ENCODE results near the gene CIC.
A peak's percentile ranks its signal among the peaks of the same experiment; 100 is the strongest.

Gene CIC

DNA sequence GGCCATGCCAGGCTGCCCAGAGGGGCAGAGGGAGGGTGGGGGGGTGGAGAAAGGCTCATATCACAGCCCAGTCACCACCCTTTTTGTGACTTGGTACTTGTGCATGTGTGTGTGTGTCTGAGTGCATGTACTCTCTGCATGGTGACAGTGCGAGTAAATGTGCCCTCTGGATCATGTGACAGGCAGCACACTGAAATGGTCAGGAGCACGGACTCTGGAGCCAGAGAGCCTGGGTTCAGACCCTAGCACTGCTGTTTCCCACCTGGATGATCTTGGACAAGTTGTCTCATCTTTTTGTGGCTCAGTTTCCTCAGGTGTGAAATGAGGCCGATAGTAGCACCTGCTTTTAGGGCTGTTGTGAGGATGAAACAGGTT is 2.0 kb downstream of the CIC start:
- no peaks in the 10 kb centered on the region for H3K27me3 ChIP-seq (ENCODE audit: control insufficient read depth in 2 of 2, insufficient read depth in 2 of 2, low read length in 2 of 2)
- peaks cover 26 to 30% of the 10 kb centered on the region in 2 donors for H3K36me3 ChIP-seq (ENCODE audit: control insufficient read depth in 2 of 2, insufficient read depth in 2 of 2, low read length in 2 of 2)
- peak overlapping the region; percentile 54 to 93 for H3K9ac ChIP-seq (ENCODE audit: low read depth in 1 of 2, low read length in 2 of 2)
- H3K27ac ChIP-seq (ENCODE audit: low read depth in 2 of 2, low read length in 2 of 2): peak overlapping the region; percentile 92 to 95
- H3K9me3 ChIP-seq (ENCODE audit: control insufficient read depth in 2 of 2, low read length in 2 of 2): no peaks in the 10 kb centered on the region
- H3K4me3 ChIP-seq (ENCODE audit: low read length in 2 of 2): peak overlapping the region; percentile 86 to 89
- peaks cover 26 to 31% of the 10 kb centered on the region in 2 donors for H3K4me1 ChIP-seq (ENCODE audit: control insufficient read depth in 2 of 2, insufficient read depth in 2 of 2, low read length in 2 of 2)

DNA sequence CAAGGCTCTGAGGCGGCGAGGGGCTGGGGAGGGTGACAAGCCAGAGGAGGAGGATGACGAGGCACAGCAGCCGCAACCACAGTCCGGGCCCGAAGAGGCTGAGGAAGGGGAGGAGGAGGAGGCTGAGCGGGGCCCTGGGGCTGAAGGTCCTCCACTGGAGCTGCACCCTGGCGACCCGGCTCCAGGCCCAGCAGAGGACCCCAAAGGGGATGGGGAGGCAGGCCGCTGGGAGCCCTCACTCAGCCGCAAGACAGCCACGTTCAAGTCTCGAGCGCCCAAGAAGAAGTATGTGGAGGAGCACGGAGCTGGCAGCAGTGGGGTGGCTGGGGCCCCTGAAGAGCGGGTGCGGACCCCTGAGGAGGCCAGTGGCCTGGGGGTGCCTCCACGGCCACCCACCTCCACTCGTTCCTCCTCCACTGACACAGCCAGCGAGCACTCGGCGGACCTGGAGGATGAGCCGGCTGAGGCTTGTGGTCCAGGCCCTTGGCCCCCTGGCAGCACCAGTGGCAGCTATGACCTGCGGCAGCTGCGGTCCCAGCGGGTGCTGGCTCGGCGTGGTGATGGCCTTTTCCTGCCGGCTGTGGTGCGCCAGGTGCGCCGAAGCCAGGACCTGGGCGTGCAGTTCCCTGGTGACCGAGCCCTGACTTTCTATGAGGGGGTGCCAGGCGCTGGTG is 2.9 kb downstream of the CIC start:
- H3K27ac ChIP-seq (ENCODE audit: low read depth in 2 of 2, low read length in 2 of 2): no peak overlapping the region
- peaks cover 26 to 32% of the 10 kb centered on the region in 2 donors for H3K4me1 ChIP-seq (ENCODE audit: control insufficient read depth in 2 of 2, insufficient read depth in 2 of 2, low read length in 2 of 2)

DNA sequence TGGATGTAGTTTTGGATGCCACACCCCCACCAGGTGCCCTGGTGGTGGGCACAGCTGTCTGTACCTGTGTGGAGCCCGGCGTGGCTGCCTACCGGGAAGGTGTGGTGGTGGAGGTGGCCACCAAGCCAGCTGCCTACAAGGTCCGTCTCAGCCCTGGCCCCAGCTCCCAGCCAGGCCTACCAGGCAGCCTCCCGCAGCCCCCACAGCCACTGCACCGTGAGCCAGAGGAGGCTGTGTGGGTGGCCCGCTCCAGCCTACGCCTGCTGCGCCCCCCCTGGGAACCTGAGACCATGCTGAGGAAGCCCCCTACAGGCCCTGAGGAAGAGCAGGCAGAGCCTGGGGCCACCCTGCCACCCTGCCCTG is 3.5 kb downstream of the CIC start:
- Histone ChIP-seq H3K27me3 (ENCODE audit: control insufficient read depth in 2 of 2, insufficient read depth in 2 of 2, low read length in 2 of 2) (no peaks in the 10 kb centered on the region), H3K4me3 (ENCODE audit: low read length in 2 of 2) (no peak overlapping the region), H3K9me3 (ENCODE audit: control insufficient read depth in 2 of 2, low read length in 2 of 2) (no peaks in the 10 kb centered on the region), H3K27ac (ENCODE audit: low read depth in 2 of 2, low read length in 2 of 2) (no peak overlapping the region), H3K9ac (ENCODE audit: low read depth in 1 of 2, low read length in 2 of 2) (no peak overlapping the region), H3K36me3 (ENCODE audit: control insufficient read depth in 2 of 2, insufficient read depth in 2 of 2, low read length in 2 of 2) (peaks cover 26 to 30% of the 10 kb centered on the region in 2 donors), H3K4me1 (ENCODE audit: control insufficient read depth in 2 of 2, insufficient read depth in 2 of 2, low read length in 2 of 2) (peaks cover 25 to 32% of the 10 kb centered on the region in 2 donors)

More for the DNA sequence above, 2.9 kb downstream of the CIC start:
- Histone ChIP-seq H3K27me3 (ENCODE audit: control insufficient read depth in 2 of 2, insufficient read depth in 2 of 2, low read length in 2 of 2) (no peaks in the 10 kb centered on the region), H3K9ac (ENCODE audit: low read depth in 1 of 2, low read length in 2 of 2) (no peak overlapping the region), H3K9me3 (ENCODE audit: control insufficient read depth in 2 of 2, low read length in 2 of 2) (no peaks in the 10 kb centered on the region), H3K36me3 (ENCODE audit: control insufficient read depth in 2 of 2, insufficient read depth in 2 of 2, low read length in 2 of 2) (peaks cover 26 to 30% of the 10 kb centered on the region in 2 donors), H3K4me3 (ENCODE audit: low read length in 2 of 2) (no peak overlapping the region)

DNA sequence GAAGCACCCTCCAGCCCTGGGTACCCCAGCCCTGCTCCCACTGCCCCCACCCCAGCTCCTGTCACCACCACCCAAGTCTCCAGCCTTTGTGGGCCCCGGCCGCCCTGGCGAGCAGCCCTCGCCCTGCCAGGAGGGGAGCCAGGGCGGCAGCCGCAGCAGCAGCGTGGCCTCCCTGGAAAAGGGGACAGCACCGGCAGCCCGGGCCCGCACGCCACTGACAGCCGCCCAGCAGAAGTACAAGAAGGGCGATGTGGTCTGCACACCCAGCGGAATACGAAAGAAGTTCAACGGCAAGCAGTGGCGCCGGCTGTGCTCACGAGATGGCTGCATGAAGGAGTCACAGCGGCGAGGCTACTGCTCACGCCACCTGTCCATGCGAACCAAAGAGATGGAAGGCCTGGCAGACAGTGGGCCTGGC is 3.9 kb downstream of the CIC start:
- H3K4me3 ChIP-seq (ENCODE audit: low read length in 2 of 2): no peak overlapping the region
- peaks cover 26 to 30% of the 10 kb centered on the region in 2 donors for H3K36me3 ChIP-seq (ENCODE audit: control insufficient read depth in 2 of 2, insufficient read depth in 2 of 2, low read length in 2 of 2)
- no peaks in the 10 kb centered on the region for H3K27me3 ChIP-seq (ENCODE audit: control insufficient read depth in 2 of 2, insufficient read depth in 2 of 2, low read length in 2 of 2)
- no peaks in the 10 kb centered on the region for H3K9me3 ChIP-seq (ENCODE audit: control insufficient read depth in 2 of 2, low read length in 2 of 2)
- H3K27ac ChIP-seq (ENCODE audit: low read depth in 2 of 2, low read length in 2 of 2): no peak overlapping the region
- H3K9ac ChIP-seq (ENCODE audit: low read depth in 1 of 2, low read length in 2 of 2): no peak overlapping the region
- H3K4me1 ChIP-seq (ENCODE audit: control insufficient read depth in 2 of 2, insufficient read depth in 2 of 2, low read length in 2 of 2): peaks cover 25 to 32% of the 10 kb centered on the region in 2 donors

DNA sequence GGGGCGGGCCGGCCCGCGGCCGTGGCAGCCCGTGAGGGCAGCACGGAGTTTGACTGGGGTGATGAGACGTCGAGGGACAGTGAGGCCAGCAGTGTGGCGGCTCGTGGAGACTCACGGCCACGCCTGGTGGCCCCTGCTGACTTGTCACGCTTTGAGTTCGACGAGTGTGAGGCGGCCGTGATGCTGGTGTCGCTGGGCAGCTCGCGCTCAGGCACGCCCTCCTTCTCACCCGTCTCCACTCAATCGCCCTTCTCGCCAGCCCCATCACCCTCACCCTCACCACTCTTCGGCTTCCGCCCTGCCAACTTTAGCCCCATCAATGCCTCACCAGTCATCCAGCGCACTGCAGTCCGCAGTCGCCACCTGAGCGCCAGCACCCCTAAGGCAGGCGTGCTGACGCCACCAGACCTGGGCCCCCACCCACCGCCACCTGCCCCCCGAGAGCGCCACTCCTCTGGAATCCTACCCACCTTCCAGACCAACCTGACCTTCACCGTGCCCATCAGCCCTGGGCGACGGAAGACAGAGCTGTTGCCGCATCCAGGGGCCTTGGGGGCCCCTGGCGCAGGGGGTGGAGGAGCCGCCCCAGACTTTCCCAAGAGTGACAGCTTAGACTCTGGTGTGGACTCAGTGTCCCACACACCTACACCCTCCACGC is 4.5 kb downstream of the CIC start:
- H3K27ac ChIP-seq (ENCODE audit: low read depth in 2 of 2, low read length in 2 of 2): no peak overlapping the region
- no peak overlapping the region for H3K9ac ChIP-seq (ENCODE audit: low read depth in 1 of 2, low read length in 2 of 2)
- no peak overlapping the region for H3K4me3 ChIP-seq (ENCODE audit: low read length in 2 of 2)
- no peaks in the 10 kb centered on the region for H3K27me3 ChIP-seq (ENCODE audit: control insufficient read depth in 2 of 2, insufficient read depth in 2 of 2, low read length in 2 of 2)
- peaks cover 26 to 30% of the 10 kb centered on the region in 2 donors for H3K36me3 ChIP-seq (ENCODE audit: control insufficient read depth in 2 of 2, insufficient read depth in 2 of 2, low read length in 2 of 2)
- no peaks in the 10 kb centered on the region for H3K9me3 ChIP-seq (ENCODE audit: control insufficient read depth in 2 of 2, low read length in 2 of 2)
- peaks cover 30 to 37% of the 10 kb centered on the region in 2 donors for H3K4me1 ChIP-seq (ENCODE audit: control insufficient read depth in 2 of 2, insufficient read depth in 2 of 2, low read length in 2 of 2)

DNA sequence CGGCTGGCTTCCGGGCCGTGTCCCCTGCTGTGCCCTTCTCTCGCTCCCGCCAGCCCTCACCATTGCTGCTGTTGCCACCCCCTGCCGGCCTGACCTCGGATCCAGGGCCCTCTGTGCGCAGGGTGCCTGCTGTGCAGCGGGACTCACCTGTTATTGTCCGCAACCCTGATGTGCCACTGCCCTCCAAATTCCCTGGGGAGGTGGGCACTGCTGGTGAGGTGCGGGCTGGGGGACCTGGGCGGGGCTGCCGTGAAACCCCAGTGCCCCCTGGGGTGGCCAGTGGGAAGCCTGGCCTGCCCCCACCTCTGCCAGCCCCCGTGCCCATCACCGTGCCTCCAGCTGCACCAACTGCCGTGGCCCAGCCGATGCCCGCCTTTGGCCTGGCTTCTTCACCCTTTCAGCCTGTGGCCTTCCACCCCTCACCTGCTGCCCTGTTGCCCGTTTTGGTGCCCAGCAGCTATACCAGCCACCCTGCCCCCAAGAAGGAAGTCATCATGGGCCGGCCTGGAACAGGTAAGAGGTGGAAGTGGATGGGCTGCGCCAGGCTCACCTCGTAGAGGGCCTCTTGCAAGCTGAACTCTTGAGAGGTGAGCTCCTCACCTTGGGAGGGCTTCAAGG is 5.1 kb downstream of the CIC start:
- Histone ChIP-seq H3K27ac (ENCODE audit: low read depth in 2 of 2, low read length in 2 of 2) (no peak overlapping the region), H3K36me3 (ENCODE audit: control insufficient read depth in 2 of 2, insufficient read depth in 2 of 2, low read length in 2 of 2) (peaks cover 26 to 30% of the 10 kb centered on the region in 2 donors), H3K27me3 (ENCODE audit: control insufficient read depth in 2 of 2, insufficient read depth in 2 of 2, low read length in 2 of 2) (no peaks in the 10 kb centered on the region), H3K4me3 (ENCODE audit: low read length in 2 of 2) (no peak overlapping the region), H3K4me1 (ENCODE audit: control insufficient read depth in 2 of 2, insufficient read depth in 2 of 2, low read length in 2 of 2) (peaks cover 36 to 44% of the 10 kb centered on the region in 2 donors), H3K9me3 (ENCODE audit: control insufficient read depth in 2 of 2, low read length in 2 of 2) (no peaks in the 10 kb centered on the region), H3K9ac (ENCODE audit: low read depth in 1 of 2, low read length in 2 of 2) (no peak overlapping the region)

DNA sequence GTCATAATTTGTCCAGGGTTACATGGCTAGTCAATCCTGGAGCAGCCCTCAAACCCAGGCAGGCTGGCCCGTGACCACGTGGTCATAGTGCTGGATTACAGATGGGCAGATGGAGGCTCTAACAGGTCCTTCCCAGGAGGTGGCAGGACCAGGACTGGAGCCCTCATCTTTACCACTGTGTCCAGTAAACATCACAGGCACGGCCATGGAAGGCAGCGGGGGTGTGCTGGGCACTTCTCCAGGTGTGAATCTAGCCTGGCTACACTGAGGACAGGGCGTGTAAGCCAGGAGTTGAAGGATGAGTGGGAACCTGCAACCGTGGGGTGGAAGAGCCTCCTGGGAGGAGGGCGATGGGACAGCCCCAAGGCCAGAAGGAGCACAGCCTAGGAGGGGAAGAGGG is 6.1 kb downstream of the CIC start:
- Histone ChIP-seq H3K36me3 (ENCODE audit: control insufficient read depth in 2 of 2, insufficient read depth in 2 of 2, low read length in 2 of 2) (peaks cover 26 to 30% of the 10 kb centered on the region in 2 donors), H3K27ac (ENCODE audit: low read depth in 2 of 2, low read length in 2 of 2) (no peak overlapping the region), H3K4me1 (ENCODE audit: control insufficient read depth in 2 of 2, insufficient read depth in 2 of 2, low read length in 2 of 2) (peaks cover 36 to 44% of the 10 kb centered on the region in 2 donors)

DNA sequence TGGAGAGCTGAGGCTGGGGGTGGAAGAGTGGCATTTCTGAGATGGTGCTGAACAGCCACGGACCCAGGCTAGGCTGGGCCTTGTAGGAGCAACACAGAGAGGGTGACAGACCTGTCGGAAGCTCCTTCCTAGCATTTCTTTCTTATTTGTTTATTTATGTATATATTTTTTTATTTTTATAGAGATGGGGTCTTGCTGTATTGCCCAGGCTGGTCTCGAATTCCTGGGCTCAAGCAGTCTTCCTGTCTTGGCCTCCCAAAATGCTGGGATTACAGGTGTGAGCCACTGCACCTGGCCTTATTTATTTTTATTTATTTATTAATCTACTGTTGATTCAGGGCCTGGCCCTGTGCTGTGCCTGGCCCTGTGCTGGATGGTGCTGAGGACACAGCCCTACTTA is 6.5 kb downstream of the CIC start:
- peaks cover 26 to 30% of the 10 kb centered on the region in 2 donors for H3K36me3 ChIP-seq (ENCODE audit: control insufficient read depth in 2 of 2, insufficient read depth in 2 of 2, low read length in 2 of 2)
- H3K27me3 ChIP-seq (ENCODE audit: control insufficient read depth in 2 of 2, insufficient read depth in 2 of 2, low read length in 2 of 2): no peaks in the 10 kb centered on the region
- H3K27ac ChIP-seq (ENCODE audit: low read depth in 2 of 2, low read length in 2 of 2): no peak overlapping the region
- H3K4me1 ChIP-seq (ENCODE audit: control insufficient read depth in 2 of 2, insufficient read depth in 2 of 2, low read length in 2 of 2): peaks cover 31 to 40% of the 10 kb centered on the region in 2 donors
- H3K4me3 ChIP-seq (ENCODE audit: low read length in 2 of 2): no peak overlapping the region
- no peak overlapping the region for H3K9ac ChIP-seq (ENCODE audit: low read depth in 1 of 2, low read length in 2 of 2)
- no peaks in the 10 kb centered on the region for H3K9me3 ChIP-seq (ENCODE audit: control insufficient read depth in 2 of 2, low read length in 2 of 2)

More for the DNA sequence above, 6.1 kb downstream of the CIC start:
- Histone ChIP-seq H3K27me3 (ENCODE audit: control insufficient read depth in 2 of 2, insufficient read depth in 2 of 2, low read length in 2 of 2) (no peaks in the 10 kb centered on the region), H3K4me3 (ENCODE audit: low read length in 2 of 2) (no peak overlapping the region), H3K9me3 (ENCODE audit: control insufficient read depth in 2 of 2, low read length in 2 of 2) (no peaks in the 10 kb centered on the region), H3K9ac (ENCODE audit: low read depth in 1 of 2, low read length in 2 of 2) (no peak overlapping the region)

DNA sequence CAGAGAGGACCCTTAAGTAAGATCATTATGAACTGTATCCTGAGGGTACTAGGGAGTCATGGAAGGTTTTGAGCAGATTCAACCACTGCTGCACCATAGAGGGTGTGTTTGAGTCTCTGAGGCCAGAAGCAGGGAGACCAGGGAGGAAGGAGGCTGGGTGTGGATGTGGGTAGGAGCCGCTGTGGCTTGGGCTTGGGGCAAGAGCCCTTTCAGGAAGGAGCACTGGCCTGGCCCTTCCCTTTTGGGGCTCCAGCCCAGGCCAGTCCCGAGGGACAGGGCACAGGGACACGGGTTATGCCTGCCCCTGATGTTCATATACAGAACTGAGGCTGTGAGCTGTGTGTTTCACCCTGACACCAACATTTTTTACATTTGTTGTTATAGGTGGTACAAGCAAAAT is 7.2 kb downstream of the CIC start:
- H3K9ac ChIP-seq (ENCODE audit: low read depth in 1 of 2, low read length in 2 of 2): no peak overlapping the region
- no peaks in the 10 kb centered on the region for H3K27me3 ChIP-seq (ENCODE audit: control insufficient read depth in 2 of 2, insufficient read depth in 2 of 2, low read length in 2 of 2)
- no peak overlapping the region for H3K4me3 ChIP-seq (ENCODE audit: low read length in 2 of 2)
- peaks cover 26 to 30% of the 10 kb centered on the region in 2 donors for H3K36me3 ChIP-seq (ENCODE audit: control insufficient read depth in 2 of 2, insufficient read depth in 2 of 2, low read length in 2 of 2)
- no peaks in the 10 kb centered on the region for H3K9me3 ChIP-seq (ENCODE audit: control insufficient read depth in 2 of 2, low read length in 2 of 2)
- peaks cover 27 to 34% of the 10 kb centered on the region in 2 donors for H3K4me1 ChIP-seq (ENCODE audit: control insufficient read depth in 2 of 2, insufficient read depth in 2 of 2, low read length in 2 of 2)
- H3K27ac ChIP-seq (ENCODE audit: low read depth in 2 of 2, low read length in 2 of 2): no peak overlapping the region

DNA sequence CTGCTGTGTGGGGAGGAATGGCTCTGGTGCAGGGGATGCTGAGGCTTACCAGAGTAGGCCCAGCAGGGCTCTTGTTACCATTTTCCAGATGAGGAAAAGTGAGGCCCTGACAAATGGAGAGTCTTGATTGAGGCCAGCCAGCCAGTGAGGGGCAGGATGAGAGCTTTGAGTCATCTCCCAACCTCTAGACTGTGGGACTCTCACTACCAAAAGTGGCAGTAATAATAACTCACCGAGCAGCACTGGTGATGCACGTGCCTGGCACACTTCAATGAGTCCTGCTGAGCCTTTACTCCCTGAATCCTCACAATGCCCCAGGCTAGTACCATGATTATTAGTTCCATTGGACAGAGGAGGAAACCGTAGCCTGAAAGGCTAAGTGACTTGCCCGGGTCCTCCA is 7.8 kb downstream of the CIC start:
- no peak overlapping the region for H3K27ac ChIP-seq (ENCODE audit: low read depth in 2 of 2, low read length in 2 of 2)
- H3K27me3 ChIP-seq (ENCODE audit: control insufficient read depth in 2 of 2, insufficient read depth in 2 of 2, low read length in 2 of 2): no peaks in the 10 kb centered on the region

More for the DNA sequence above, 7.8 kb downstream of the CIC start:
- peaks cover 31 to 37% of the 10 kb centered on the region in 2 donors for H3K4me1 ChIP-seq (ENCODE audit: control insufficient read depth in 2 of 2, insufficient read depth in 2 of 2, low read length in 2 of 2)
- H3K9ac ChIP-seq (ENCODE audit: low read depth in 1 of 2, low read length in 2 of 2): no peak overlapping the region
- peaks cover 22 to 29% of the 10 kb centered on the region in 2 donors for H3K36me3 ChIP-seq (ENCODE audit: control insufficient read depth in 2 of 2, insufficient read depth in 2 of 2, low read length in 2 of 2)
- H3K9me3 ChIP-seq (ENCODE audit: control insufficient read depth in 2 of 2, low read length in 2 of 2): no peaks in the 10 kb centered on the region
- H3K4me3 ChIP-seq (ENCODE audit: low read length in 2 of 2): no peak overlapping the region

Measured in mucosa of rectum (tissue), 2 donors.